Urinary bladder (tissue), 4 donors: Measurements from ENCODE around the gene FNDC3B. TPM values are rescaled to one million over a fixed set of nuclear protein-coding genes. Genes with fewer than 3 reads are reported as not detected.

ENCODE experiments used
- DNase-seq: peaks from one replicate; pipeline ENCODE4 v3.0.0-alpha.2; 2015; ENCODE audit errors: extremely low spot score
- H3K27ac ChIP-seq: one replicate; pipeline ENCODE4 v1.5.1; 2013; ENCODE audit warnings: low read depth, mild to moderate bottlenecking, moderate library complexity
- H3K36me3 ChIP-seq: one replicate; pipeline ENCODE4 v1.6.1; 2013; ENCODE audit warnings: mild to moderate bottlenecking, moderate library complexity; ENCODE audit not compliant: insufficient read depth
- H3K4me1 ChIP-seq: one replicate; pipeline ENCODE4 v1.6.1; 2013; ENCODE audit warnings: mild to moderate bottlenecking, moderate library complexity; ENCODE audit not compliant: insufficient read depth
- H3K4me3 ChIP-seq: one replicate; pipeline ENCODE4 v1.5.1; 2013; ENCODE audit warnings: low read depth, low read length
- WGBS: extraction: QIAGEN DNeasy Blood & Tissue Kit; methylation state at CpG from one replicate; pipeline ENCODE4 v1.1.7; 2013; 5-methylcytosine and 5-hydroxymethylcytosine counted together
- polyA plus RNA-seq: library from polyadenylated mRNA; stranded (reverse); fragments of 200-250 nt; gene quantifications from one replicate; pipeline ENCODE4 v1.2.3, GENCODE V29; 2013
- total RNA-seq: library from RNA; depleted of rRNA; stranded (reverse); fragments of >200 nt; gene quantifications from one replicate; pipeline ENCODE4 v1.2.3, GENCODE V29; 2014
- donor health status: healthy with polysubstance abuse.
- donor health status: healthy.

FNDC3B gene
- total and polyA plus RNA-seq, 2 donors, result 22.0 to 228 TPM

GRCh38 chr3:172175254-172175599, 135.8 kb downstream of the FNDC3B start:
- DNase-seq, result no peak
- Histone ChIP-seq H3K4me3 (no peak overlapping the region), H3K4me1 (peaks cover 1% of the 10 kb centered on the region), H3K36me3 (no peaks in the 10 kb centered on the region), H3K27ac (no peak overlapping the region)
- 83% methylated on average over 3 of the region's 3 CpGs for WGBS

- 50% methylated on average over 3 of the region's 3 CpGs for WGBS
- DNase-seq, result no peak
- H3K36me3 ChIP-seq, result no peaks in the 10 kb centered on the region
- peaks cover 1% of the 10 kb centered on the region for H3K4me1 ChIP-seq
- H3K27ac ChIP-seq, result no peak overlapping the region
- H3K4me3 ChIP-seq, result no peak overlapping the region
These were observed 136.8 kb downstream of the FNDC3B start for GRCh38 chr3:172176061-172176770.

- H3K4me3 ChIP-seq, result no peak overlapping the region
- WGBS, result 35% methylated on average over 3 of the region's 3 CpGs
- no peak for DNase-seq
- no peaks in the 10 kb centered on the region for H3K36me3 ChIP-seq
- no peak overlapping the region for H3K27ac ChIP-seq
- H3K4me1 ChIP-seq, result peaks cover 1% of the 10 kb centered on the region
These were observed 137.7 kb downstream of the FNDC3B start for GRCh38 chr3:172177046-172177445.

GRCh38 chr3:172177803-172178316, 138.5 kb downstream of the FNDC3B start:
- Histone ChIP-seq H3K4me1 (peaks cover 1% of the 10 kb centered on the region), H3K4me3 (no peak overlapping the region), H3K36me3 (no peaks in the 10 kb centered on the region), H3K27ac (no peak overlapping the region)
- DNase-seq, result no peak
- 97% methylated on average over 2 of the region's 2 CpGs for WGBS

- Histone ChIP-seq H3K4me3 (no peak overlapping the region), H3K27ac (no peak overlapping the region), H3K36me3 (no peaks in the 10 kb centered on the region), H3K4me1 (peaks cover 1% of the 10 kb centered on the region)
- WGBS, result 82% methylated on average over 5 of the region's 5 CpGs
- DNase-seq, result no peak
These were observed 140.5 kb downstream of the FNDC3B start for GRCh38 chr3:172179680-172180399.

- Histone ChIP-seq H3K27ac (no peak overlapping the region), H3K4me1 (peaks cover 1% of the 10 kb centered on the region), H3K36me3 (no peaks in the 10 kb centered on the region), H3K4me3 (no peak overlapping the region)
- no peak for DNase-seq
- 75% methylated on average over 2 of the region's 2 CpGs for WGBS
These were observed 141.1 kb downstream of the FNDC3B start for GRCh38 chr3:172180473-172180872.

- no peak for DNase-seq
- WGBS, result 68% methylated on average over 6 of the region's 6 CpGs
- no peak overlapping the region for H3K4me3 ChIP-seq
- H3K27ac ChIP-seq, result no peak overlapping the region
- no peaks in the 10 kb centered on the region for H3K36me3 ChIP-seq
- H3K4me1 ChIP-seq, result peaks cover 1% of the 10 kb centered on the region
These were observed 142.7 kb downstream of the FNDC3B start for GRCh38 chr3:172181932-172182586.

- no peak overlapping the region for H3K27ac ChIP-seq
- H3K4me1 ChIP-seq, result peaks cover 1% of the 10 kb centered on the region
- no peak overlapping the region for H3K4me3 ChIP-seq
- DNase-seq, result no peak
- no peaks in the 10 kb centered on the region for H3K36me3 ChIP-seq
- WGBS, result 47% methylated on average over 2 of the region's 2 CpGs
These were observed 143.4 kb downstream of the FNDC3B start for GRCh38 chr3:172182797-172183196.

- Histone ChIP-seq H3K27ac (no peak overlapping the region), H3K36me3 (no peaks in the 10 kb centered on the region), H3K4me3 (no peak overlapping the region), H3K4me1 (no peaks in the 10 kb centered on the region)
- no peak for DNase-seq
- WGBS, result 96% methylated on average over 3 of the region's 3 CpGs
These were observed 144.9 kb downstream of the FNDC3B start for GRCh38 chr3:172184106-172184822.

- DNase-seq, result no peak
- Histone ChIP-seq H3K36me3 (no peaks in the 10 kb centered on the region), H3K4me1 (no peaks in the 10 kb centered on the region), H3K27ac (no peak overlapping the region), H3K4me3 (no peak overlapping the region)
- WGBS, result 60% methylated on average over 2 of the region's 2 CpGs
These were observed 146.5 kb downstream of the FNDC3B start for GRCh38 chr3:172185907-172186306.

GRCh38 chr3:172186607-172187006, 147.2 kb downstream of the FNDC3B start:
- WGBS, result 95% methylated on average over 4 of the region's 4 CpGs
- DNase-seq, result no peak
- H3K27ac ChIP-seq, result no peak overlapping the region
- H3K36me3 ChIP-seq, result no peaks in the 10 kb centered on the region
- no peaks in the 10 kb centered on the region for H3K4me1 ChIP-seq
- H3K4me3 ChIP-seq, result no peak overlapping the region

- 99% methylated on average over 6 of the region's 6 CpGs for WGBS
- DNase-seq, result no peak
- Histone ChIP-seq H3K36me3 (no peaks in the 10 kb centered on the region), H3K4me1 (no peaks in the 10 kb centered on the region), H3K4me3 (no peak overlapping the region), H3K27ac (no peak overlapping the region)
These were observed 148.1 kb downstream of the FNDC3B start for GRCh38 chr3:172187511-172187910.

- H3K36me3 ChIP-seq, result no peaks in the 10 kb centered on the region
- no peak overlapping the region for H3K4me3 ChIP-seq
- H3K27ac ChIP-seq, result no peak overlapping the region
- DNase-seq, result no peak
- WGBS, result 95% methylated on average over 11 of the region's 11 CpGs
- H3K4me1 ChIP-seq, result no peaks in the 10 kb centered on the region
These were observed 149.1 kb downstream of the FNDC3B start for GRCh38 chr3:172188511-172188910.
